Embryonic facial prominence (tissue), 1 donor: ENCODE data around the gene PRR11.
"Not testable (repeated sequence)": the region's sequence is repeated elsewhere in the genome, so short reads cannot be mapped to it uniquely, and the experiment has no call there.

ENCODE experiments used
- DNase-seq: peaks from one replicate; pipeline ENCODE4 v3.0.0-alpha.2; 2016; ENCODE audit errors: extremely low spot score

Gene PRR11

GRCh38 chr17:59219992-59220327, 64.4 kb downstream of the PRR11 start:
- no peak for DNase-seq

DNA sequence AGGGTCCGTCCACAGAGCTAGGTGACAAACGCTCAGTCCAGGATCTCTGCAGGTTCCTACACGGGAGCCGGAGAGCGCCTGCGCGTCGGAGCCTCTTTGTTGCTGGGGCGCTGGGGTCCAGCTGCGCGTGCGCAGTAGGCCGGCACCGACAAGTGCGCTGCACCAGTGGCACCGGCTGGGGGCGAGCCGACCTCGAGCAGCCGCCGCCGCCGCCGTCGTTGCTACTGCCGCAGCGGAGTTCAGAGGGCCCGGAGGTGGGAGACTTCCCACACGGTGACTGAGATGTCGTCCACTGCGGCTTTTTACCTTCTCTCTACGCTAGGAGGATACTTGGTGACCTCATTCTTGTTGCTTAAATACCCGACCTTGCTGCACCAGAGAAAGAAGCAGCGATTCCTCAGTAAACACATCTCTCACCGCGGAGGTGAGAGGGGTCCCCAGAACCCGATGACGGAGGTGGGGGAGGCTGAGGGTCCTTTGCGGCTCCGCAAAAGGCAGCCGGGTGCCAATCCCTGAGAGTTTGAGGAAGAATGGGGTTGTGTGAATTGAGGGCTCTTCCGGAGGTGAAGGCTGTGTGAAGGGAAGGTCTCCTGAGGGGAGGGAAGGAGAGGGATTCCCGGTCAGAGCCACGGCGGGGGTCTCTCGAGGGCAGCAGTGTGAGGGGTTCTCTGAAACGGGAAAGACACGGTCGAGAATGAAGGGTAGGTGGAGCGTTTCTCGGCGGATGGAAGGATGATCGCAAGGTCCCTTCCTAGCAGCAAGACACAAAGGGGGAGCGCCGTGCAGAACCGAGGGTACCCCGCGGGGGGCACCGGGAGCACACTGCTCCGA, 65.0 kb downstream of the PRR11 start, which contains the start of gene GDPD1:
GDPD1 (plus strand) TSS at position 184 of the 831 bp plus-strand sequence; CDS start at position 283, 99 bp downstream.
- DNase-seq: peak; percentile 74

GRCh38 chr17:59221159-59221847, 65.8 kb downstream of the PRR11 start:
- no peak for DNase-seq

DNA sequence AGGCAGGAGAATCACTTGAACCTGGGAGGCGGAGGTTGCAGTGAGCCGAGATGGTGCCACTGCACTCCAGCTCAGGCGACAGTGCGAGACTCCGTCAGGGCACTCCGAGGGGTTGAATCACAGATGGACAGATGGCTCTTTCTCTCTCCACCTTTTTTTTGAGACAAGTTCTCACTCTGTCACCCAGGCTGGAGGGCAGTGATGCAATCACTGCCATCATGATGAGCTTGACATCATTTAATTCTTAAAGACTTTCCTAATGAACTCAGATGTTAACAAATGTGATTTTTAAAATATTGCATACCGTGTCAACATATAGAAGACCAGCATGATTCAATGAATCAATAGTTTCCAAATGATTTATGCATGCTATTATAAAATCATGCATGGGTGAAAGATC, 68.3 kb downstream of the PRR11 start:
- no peak for DNase-seq

DNA sequence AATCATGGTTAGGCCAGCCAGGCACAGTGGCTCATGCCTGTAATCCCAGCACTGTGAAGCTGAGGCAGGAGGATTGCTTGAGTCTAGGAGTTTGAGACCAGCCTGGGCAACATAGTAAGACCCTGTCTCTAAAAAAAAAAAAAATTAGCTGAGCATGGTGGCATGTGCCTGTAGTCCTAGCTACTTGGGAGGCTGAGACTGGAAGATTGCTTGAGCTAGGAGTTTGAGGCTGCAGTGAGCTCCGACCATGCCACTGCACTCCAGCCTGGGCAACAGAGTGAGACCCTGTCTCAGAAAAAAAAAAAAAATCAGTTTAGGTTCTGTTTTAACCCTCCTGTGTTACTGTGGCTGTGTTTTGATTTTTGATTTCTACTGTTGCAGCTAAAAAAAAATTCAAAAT, 73.0 kb downstream of the PRR11 start:
- not testable (repeated sequence) for DNase-seq

DNA sequence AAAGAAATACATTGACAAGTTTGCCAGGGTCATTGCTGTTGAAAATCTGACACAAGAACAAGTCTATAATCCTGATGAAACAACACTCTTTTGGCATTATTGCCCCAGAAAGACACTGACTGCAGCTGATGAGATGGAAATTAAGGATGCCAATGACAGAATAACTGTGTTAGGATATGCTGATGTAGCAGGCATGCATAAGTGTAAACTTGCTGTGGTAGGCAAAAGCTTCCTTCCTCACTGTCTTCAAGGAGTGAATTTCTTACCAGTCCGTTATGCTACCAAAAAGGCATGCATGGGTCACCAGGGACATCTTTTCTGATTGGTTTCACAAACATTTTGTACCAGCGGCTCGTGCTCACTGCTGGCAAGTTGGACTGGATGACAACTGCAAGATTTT, 75.2 kb downstream of the PRR11 start:
- DNase-seq: no peak

GRCh38 chr17:59234631-59235030, 79.1 kb downstream of the PRR11 start:
- no peak for DNase-seq

DNA sequence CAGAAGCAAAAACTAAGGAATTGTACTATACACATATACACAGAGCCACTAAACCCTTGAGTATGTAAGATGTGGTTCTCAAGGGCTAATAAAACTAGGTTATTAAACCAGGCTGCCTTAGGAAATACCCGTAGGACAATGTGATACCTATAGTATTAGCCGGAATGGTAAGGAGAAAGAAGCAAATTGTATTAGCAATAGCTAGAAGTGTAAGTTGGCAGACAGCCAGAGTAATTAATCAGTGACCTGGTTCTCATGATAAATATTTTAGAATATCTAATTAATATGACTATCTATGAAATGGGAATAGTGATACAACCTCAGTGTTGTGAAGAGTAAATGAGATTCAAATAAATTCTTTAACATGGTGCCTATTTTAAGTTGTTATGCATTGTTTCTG, 83.4 kb downstream of the PRR11 start:
- no peak for DNase-seq

DNA sequence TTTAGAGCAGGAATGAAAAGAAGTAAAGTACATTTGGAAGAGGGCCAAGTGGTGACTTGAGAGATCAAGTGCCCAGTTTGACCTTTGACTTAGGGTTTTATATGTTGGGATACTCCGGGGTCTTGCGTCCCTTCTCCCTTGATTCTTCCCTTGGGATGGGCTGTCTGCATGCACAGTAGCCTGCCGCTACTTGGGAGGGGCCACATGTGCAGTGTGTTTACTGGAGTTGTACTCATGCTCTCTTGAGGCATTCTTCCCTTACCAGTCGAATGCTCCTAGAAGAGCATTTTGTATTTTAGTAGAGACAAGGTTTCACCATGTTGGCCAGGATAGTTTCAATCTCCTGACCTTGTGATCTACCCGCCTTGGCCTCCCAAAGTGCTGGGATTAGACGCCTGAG, 88.5 kb downstream of the PRR11 start:
- DNase-seq: no peak
